HG03045 (cell line): ENCODE data around the gene DHRS3.
"Not testable (repeated sequence)": the region's sequence is repeated elsewhere in the genome, so short reads cannot be mapped to it uniquely, and the experiment has no call there.

ENCODE experiments used
- ATAC-seq: cut with Tn5 transposase; IDR thresholded peaks from one replicate; pipeline ENCODE4 v1.9.1; 2021; ENCODE audit warnings: mild to moderate bottlenecking, moderate library complexity; ENCODE audit not compliant: unreplicated experiment

DHRS3 gene

GRCh38 chr1:12541274-12542137 lies 76.5 kb downstream of the DHRS3 start:
- ATAC-seq: no peak

- ATAC-seq: no peak
Observed at GRCh38 chr1:12540580-12541273, 77.3 kb downstream of the DHRS3 start.

- no peak for ATAC-seq
Observed at GRCh38 chr1:12539705-12540579, 78.1 kb downstream of the DHRS3 start.

GRCh38 chr1:12539320-12539704 lies 78.7 kb downstream of the DHRS3 start:
- no peak for ATAC-seq

- not testable (repeated sequence) for ATAC-seq
Observed at GRCh38 chr1:12538536-12538935, 79.5 kb downstream of the DHRS3 start.

- ATAC-seq: no peak
Observed at GRCh38 chr1:12537906-12538461, 80.0 kb downstream of the DHRS3 start.

GRCh38 chr1:12537294-12537693 lies 80.7 kb downstream of the DHRS3 start:
- ATAC-seq: no peak

- ATAC-seq: no peak
Observed at GRCh38 chr1:12536023-12536639, 81.9 kb downstream of the DHRS3 start.

GRCh38 chr1:12532405-12533315 lies 85.3 kb downstream of the DHRS3 start:
- ATAC-seq: no peak

GRCh38 chr1:12531179-12531499 lies 86.9 kb downstream of the DHRS3 start:
- no peak for ATAC-seq

GRCh38 chr1:12530462-12531178 lies 87.4 kb downstream of the DHRS3 start:
- no peak for ATAC-seq

GRCh38 chr1:12529640-12530174 lies 88.3 kb downstream of the DHRS3 start:
- ATAC-seq: no peak

- ATAC-seq: no peak
Observed at GRCh38 chr1:12528021-12528852, 89.8 kb downstream of the DHRS3 start.

- ATAC-seq: no peak
Observed at GRCh38 chr1:12527564-12527963, 90.4 kb downstream of the DHRS3 start.

- ATAC-seq: no peak
Observed at GRCh38 chr1:12525311-12526181, 92.5 kb downstream of the DHRS3 start.

- no peak for ATAC-seq
Observed at GRCh38 chr1:12524266-12524665, 93.7 kb downstream of the DHRS3 start.

GRCh38 chr1:12522780-12523179 lies 95.2 kb downstream of the DHRS3 start:
- not testable (repeated sequence) for ATAC-seq
